CD14-positive monocyte (primary cell): Measurements from ENCODE around the gene RTL5. TPM values are rescaled to one million over a fixed set of nuclear protein-coding genes. Genes with fewer than 3 reads are reported as not detected.

Source experiments
- DNase-seq, 3 donors: peaks; one replicate each; pipeline ENCODE4 v3.0.0-alpha.2; 2011 to 2022
- H2AFZ ChIP-seq: 2 replicates; pipeline ENCODE4 v1.6.0; 2012; ENCODE audit warnings: mild to moderate bottlenecking, low read depth, low read length, inconsistent platforms; ENCODE audit not compliant: insufficient read depth, poor library complexity, severe bottlenecking
- H3K27ac ChIP-seq, 2 donors: 1 replicate in 1 of 2; 2 replicates in 1 of 2; pipeline ENCODE4 v1.5.1; 2012 to 2013; ENCODE audit warnings: low read length in 2 of 2, control low read depth in 1 of 2, inconsistent platforms in 1 of 2, low read depth in 1 of 2, mild to moderate bottlenecking in 1 of 2
- H3K27me3 ChIP-seq, 2 donors: one replicate each; pipeline versions ENCODE4 v1.6.0 to v1.6.1; 2011 to 2013; ENCODE audit warnings: low read length in 2 of 2; ENCODE audit not compliant: control insufficient read depth in 2 of 2, insufficient read depth in 2 of 2
- H3K36me3 ChIP-seq, 2 donors: replicated peaks in 1 of 2; 1 replicate in 1 of 2; 2 replicates in 1 of 2; pipeline versions ENCODE4 v1.5.1 to v1.6.1; 2012 to 2013; ENCODE audit warnings: low read length in 2 of 2, control low read depth in 1 of 2, inconsistent platforms in 1 of 2, mild to moderate bottlenecking in 1 of 2; ENCODE audit not compliant: insufficient read depth in 2 of 2, control insufficient read depth in 1 of 2
- H3K4me1 ChIP-seq, 2 donors: 1 replicate in 1 of 2; 2 replicates in 1 of 2; pipeline versions ENCODE4 v1.5.1 to v1.6.1; 2012 to 2013; ENCODE audit warnings: low read length in 2 of 2, control low read depth in 1 of 2, inconsistent platforms in 1 of 2, mild to moderate bottlenecking in 1 of 2, moderate library complexity in 1 of 2; ENCODE audit not compliant: insufficient read depth in 2 of 2, control insufficient read depth in 1 of 2
- H3K4me2 ChIP-seq: replicated peaks from 2 replicates; pipeline ENCODE3; 2012; ENCODE audit warnings: low read length, moderate library complexity, mild to moderate bottlenecking; ENCODE audit not compliant: poor library complexity, severe bottlenecking; ENCODE audit errors: extremely low read depth
- H3K4me3 ChIP-seq, 3 experiments: fragments of 200-600 bp in 1 of 3; sonication (generic) in 1 of 3; replicated peaks in 1 of 3; 1 replicate in 2 of 3; 2 replicates in 1 of 3; pipeline ENCODE4 v1.5.1; 2011 to 2013; ENCODE audit warnings: low read length in 3 of 3, mild to moderate bottlenecking in 3 of 3, control low read depth in 2 of 3, low read depth in 2 of 3, inconsistent platforms in 1 of 3, moderate library complexity in 1 of 3
- H3K79me2 ChIP-seq: 2 replicates; pipeline ENCODE4 v1.6.0; 2012; ENCODE audit warnings: mild to moderate bottlenecking, control low read depth, inconsistent platforms, low read length, moderate library complexity; ENCODE audit not compliant: insufficient read depth
- H3K9ac ChIP-seq: 2 replicates; pipeline ENCODE4 v1.6.0; 2017; ENCODE audit warnings: low read length, mild to moderate bottlenecking; ENCODE audit not compliant: insufficient read depth, poor library complexity, severe bottlenecking
- H3K9me3 ChIP-seq, 2 donors: replicated peaks in 1 of 2; 1 replicate in 1 of 2; 2 replicates in 1 of 2; pipeline versions ENCODE4 v1.5.1 to v1.6.1; 2012 to 2013; ENCODE audit warnings: low read length in 2 of 2, control low read depth in 1 of 2; ENCODE audit not compliant: control insufficient read depth in 1 of 2, insufficient read depth in 1 of 2
- H4K20me1 ChIP-seq: 2 replicates; pipeline ENCODE4 v1.6.0; 2012; ENCODE audit warnings: mild to moderate bottlenecking, low read length, control low read depth, moderate library complexity; ENCODE audit not compliant: insufficient read depth
- H3K27ac Mint-ChIP-seq, 7 donors: one replicate each; pipeline ENCODE4 v1.8.0; 2020; ENCODE audit warnings: mild to moderate bottlenecking in 7 of 7, mixed read lengths in 7 of 7, moderate library complexity in 6 of 7, inconsistent platforms in 2 of 7
- H3K27me3 Mint-ChIP-seq, 3 donors: one replicate each; pipeline ENCODE4 v1.8.0; 2021 to 2022; ENCODE audit warnings: low read depth in 3 of 3, mild to moderate bottlenecking in 3 of 3, mixed read lengths in 3 of 3, moderate library complexity in 3 of 3, inconsistent platforms in 1 of 3
- H3K36me3 Mint-ChIP-seq, 2 donors: one replicate each; pipeline ENCODE4 v1.8.0; 2020; ENCODE audit warnings: mixed read lengths in 2 of 2, inconsistent platforms in 1 of 2, mild to moderate bottlenecking in 1 of 2
- H3K4me1 Mint-ChIP-seq: one replicate; pipeline ENCODE4 v1.8.0; 2020; ENCODE audit warnings: mild to moderate bottlenecking, mixed read lengths
- H3K4me3 Mint-ChIP-seq, 2 donors: one replicate each; pipeline ENCODE4 v1.8.0; 2020; ENCODE audit warnings: mild to moderate bottlenecking in 2 of 2, mixed read lengths in 2 of 2, moderate library complexity in 1 of 2
- H3K9me3 Mint-ChIP-seq, 7 donors: one replicate each; pipeline ENCODE4 v1.8.0; 2020 to 2022; ENCODE audit warnings: mixed read lengths in 7 of 7, mild to moderate bottlenecking in 6 of 7, moderate library complexity in 6 of 7, inconsistent platforms in 2 of 7
- WGBS: methylation state at CpG from one replicate; pipeline ENCODE4 v1.1.5; 2013; ENCODE audit warnings: missing lambda C conversion rate; ENCODE audit not compliant: insufficient coverage; 5-methylcytosine and 5-hydroxymethylcytosine counted together
- intact Hi-C, 2 donors: fragments of 100-400 bp; cut with micrococcal nuclease; formaldehyde crosslinking; loops; one replicate each; pipeline versions ENCODE4 v1.15.0 to v1.15.1; 2023
- polyA plus RNA-seq, 3 donors: library from polyadenylated mRNA; depleted of rRNA in 1 of 3; unstranded in 2 of 3; stranded (reverse) in 1 of 3; fragments of 300-500 nt in 2 of 3; fragments of >200 nt in 1 of 3; fragmentation: Illumina TruSeq in 2 of 3; gene quantifications; 1 replicate in 2 of 3; 2 replicates in 1 of 3; pipeline ENCODE4 v1.2.3, GENCODE V29; 2012 to 2021
- TF ChIP-seq, protein P1 (sequence below): fragments of 200-600 bp; IDR thresholded peaks from one replicate; pipeline ENCODE4 v1.8.0; 2022; ENCODE audit warnings: antibody characterized with exemption, mild to moderate bottlenecking

The RTL5 gene
- polyA plus RNA-seq, 3 donors, result 0.24 to 4.9 (median 0.59) TPM

DNA sequence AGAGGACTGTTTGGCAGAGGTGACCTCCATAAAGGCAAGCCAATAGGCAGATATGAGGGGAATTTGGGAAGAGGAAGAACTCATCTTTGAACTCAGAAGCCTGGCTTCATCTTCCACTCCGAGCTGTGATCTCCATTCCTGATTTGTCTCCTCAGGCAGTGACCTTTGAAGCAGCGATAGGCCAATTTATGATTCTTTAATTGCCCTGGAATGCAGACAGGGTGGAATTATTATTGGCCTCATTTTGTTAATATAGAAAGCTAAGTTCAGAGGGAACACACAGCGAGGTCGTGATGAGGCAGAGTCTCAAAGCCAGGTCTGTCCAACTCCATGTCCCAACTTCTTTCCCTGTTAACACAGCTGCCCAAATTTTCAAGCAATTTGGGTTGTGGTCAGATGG is 16.9 kb downstream of the RTL5 start:
- Histone ChIP-seq H4K20me1 (no peaks in the 10 kb centered on the region), H3K9me3 (no peaks in the 10 kb centered on the region), H3K4me2 (no peak overlapping the region), H3K4me1 (peaks cover 43 to 45% of the 10 kb centered on the region in 2 donors), H3K27me3 (peaks cover 0 to 2% of the 10 kb centered on the region in 2 donors), H3K9ac (no peak overlapping the region), H3K36me3 (peaks cover 0 to 2% of the 10 kb centered on the region in 2 donors), H2AFZ (no peak overlapping the region), H3K79me2 (peaks cover 100% of the 10 kb centered on the region), H3K27ac (peak overlapping the region in 1 of 2 donors; percentile 64), H3K4me3 (no peak overlapping the region)
- no peaks in the 10 kb centered on the region for H3K9me3 Mint-ChIP-seq
- peaks cover 0 to 31% (median 0%) of the 10 kb centered on the region in 3 donors for H3K27me3 Mint-ChIP-seq
- peak overlapping the region in 3 of 7 donors; percentile 32 to 85 (median 60) for H3K27ac Mint-ChIP-seq
- WGBS, result no CpG with 5 or more reads among the region's 4 CpGs
- no peak overlapping the region for H3K4me3 Mint-ChIP-seq
- intact Hi-C loops, result no loop called here
- H3K36me3 Mint-ChIP-seq, result peaks cover 17 to 29% of the 10 kb centered on the region in 2 donors
- TF ChIP-seq, protein P1, sequence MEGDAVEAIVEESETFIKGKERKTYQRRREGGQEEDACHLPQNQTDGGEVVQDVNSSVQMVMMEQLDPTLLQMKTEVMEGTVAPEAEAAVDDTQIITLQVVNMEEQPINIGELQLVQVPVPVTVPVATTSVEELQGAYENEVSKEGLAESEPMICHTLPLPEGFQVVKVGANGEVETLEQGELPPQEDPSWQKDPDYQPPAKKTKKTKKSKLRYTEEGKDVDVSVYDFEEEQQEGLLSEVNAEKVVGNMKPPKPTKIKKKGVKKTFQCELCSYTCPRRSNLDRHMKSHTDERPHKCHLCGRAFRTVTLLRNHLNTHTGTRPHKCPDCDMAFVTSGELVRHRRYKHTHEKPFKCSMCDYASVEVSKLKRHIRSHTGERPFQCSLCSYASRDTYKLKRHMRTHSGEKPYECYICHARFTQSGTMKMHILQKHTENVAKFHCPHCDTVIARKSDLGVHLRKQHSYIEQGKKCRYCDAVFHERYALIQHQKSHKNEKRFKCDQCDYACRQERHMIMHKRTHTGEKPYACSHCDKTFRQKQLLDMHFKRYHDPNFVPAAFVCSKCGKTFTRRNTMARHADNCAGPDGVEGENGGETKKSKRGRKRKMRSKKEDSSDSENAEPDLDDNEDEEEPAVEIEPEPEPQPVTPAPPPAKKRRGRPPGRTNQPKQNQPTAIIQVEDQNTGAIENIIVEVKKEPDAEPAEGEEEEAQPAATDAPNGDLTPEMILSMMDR, result no peak
- no peak for DNase-seq
- H3K4me1 Mint-ChIP-seq, result peaks cover 55% of the 10 kb centered on the region

DNA sequence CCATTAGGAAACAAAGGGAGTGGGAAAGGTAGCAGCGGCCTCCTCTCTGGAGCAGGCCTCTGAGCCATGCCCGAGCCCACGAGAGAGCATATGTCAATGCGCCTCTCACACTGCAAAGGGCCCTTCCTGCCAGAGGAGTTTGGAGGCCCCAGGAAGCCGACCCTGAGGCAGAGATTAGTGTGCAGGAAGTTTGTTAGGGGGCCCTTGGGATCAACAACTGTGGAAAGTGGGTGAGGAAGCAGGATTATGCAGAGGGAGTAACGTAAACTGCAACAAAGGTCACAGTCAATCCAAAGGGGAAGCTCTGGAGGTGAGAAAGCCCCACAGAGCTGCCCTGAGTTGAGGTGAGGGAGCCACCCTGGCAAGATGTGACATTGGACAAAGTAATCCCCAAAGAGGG is 17.4 kb downstream of the RTL5 start:
- Mint-ChIP-seq H3K9me3 (no peaks in the 10 kb centered on the region), H3K27me3 (peaks cover 0 to 28% (median 0%) of the 10 kb centered on the region in 3 donors), H3K4me1 (peaks cover 53% of the 10 kb centered on the region), H3K27ac (peak overlapping the region in 6 of 7 donors; percentile 16 to 85 (median 62)), H3K36me3 (peaks cover 17 to 29% of the 10 kb centered on the region in 2 donors), H3K4me3 (peak overlapping the region in 1 of 2 donors; percentile 24)
- Histone ChIP-seq H3K79me2 (peaks cover 100% of the 10 kb centered on the region), H3K4me2 (no peak overlapping the region), H3K4me1 (peaks cover 43 to 45% of the 10 kb centered on the region in 2 donors), H3K36me3 (peaks cover 0 to 2% of the 10 kb centered on the region in 2 donors), H3K9me3 (no peaks in the 10 kb centered on the region), H3K27ac (peak overlapping the region; percentile 28 to 64), H3K27me3 (peaks cover 0 to 2% of the 10 kb centered on the region in 2 donors), H3K4me3 (no peak overlapping the region), H3K9ac (no peak overlapping the region), H2AFZ (no peak overlapping the region), H4K20me1 (no peaks in the 10 kb centered on the region)
- TF ChIP-seq, protein P1, result no peak
- 60% methylated on average over 1 of the region's 6 CpGs for WGBS
- DNase-seq, result no peak
- intact Hi-C loops, result no loop called here
